ENCODE results near the gene ONECUT1.

DNA sequence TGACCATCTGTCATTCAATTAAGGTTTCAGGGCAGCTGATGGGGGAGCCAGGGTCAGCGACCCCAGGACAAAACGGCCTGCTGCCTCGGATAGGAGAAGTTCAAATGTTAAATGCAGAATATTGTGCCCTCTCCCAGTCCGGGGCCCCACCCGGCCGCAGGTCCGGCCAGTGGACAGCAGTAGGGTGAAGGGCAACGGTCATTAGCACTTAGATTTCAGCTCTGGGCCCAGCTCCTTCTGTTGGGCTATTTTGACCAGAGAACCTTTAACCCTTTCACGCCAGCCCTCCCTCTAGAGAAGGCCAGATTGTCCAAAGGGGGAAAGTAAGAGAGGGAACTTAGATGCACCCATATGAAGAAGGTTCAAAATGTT, 16.1 kb upstream of the ONECUT1 start:
- TF ChIP-seq, protein P1, sequence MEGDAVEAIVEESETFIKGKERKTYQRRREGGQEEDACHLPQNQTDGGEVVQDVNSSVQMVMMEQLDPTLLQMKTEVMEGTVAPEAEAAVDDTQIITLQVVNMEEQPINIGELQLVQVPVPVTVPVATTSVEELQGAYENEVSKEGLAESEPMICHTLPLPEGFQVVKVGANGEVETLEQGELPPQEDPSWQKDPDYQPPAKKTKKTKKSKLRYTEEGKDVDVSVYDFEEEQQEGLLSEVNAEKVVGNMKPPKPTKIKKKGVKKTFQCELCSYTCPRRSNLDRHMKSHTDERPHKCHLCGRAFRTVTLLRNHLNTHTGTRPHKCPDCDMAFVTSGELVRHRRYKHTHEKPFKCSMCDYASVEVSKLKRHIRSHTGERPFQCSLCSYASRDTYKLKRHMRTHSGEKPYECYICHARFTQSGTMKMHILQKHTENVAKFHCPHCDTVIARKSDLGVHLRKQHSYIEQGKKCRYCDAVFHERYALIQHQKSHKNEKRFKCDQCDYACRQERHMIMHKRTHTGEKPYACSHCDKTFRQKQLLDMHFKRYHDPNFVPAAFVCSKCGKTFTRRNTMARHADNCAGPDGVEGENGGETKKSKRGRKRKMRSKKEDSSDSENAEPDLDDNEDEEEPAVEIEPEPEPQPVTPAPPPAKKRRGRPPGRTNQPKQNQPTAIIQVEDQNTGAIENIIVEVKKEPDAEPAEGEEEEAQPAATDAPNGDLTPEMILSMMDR (IDR thresholded peaks at IDR 0.05) = no peak
- no peak for TF ChIP-seq POLR2A (IDR thresholded peaks at IDR 0.05)
